Left ventricle myocardium inferior (tissue), 1 donor: ENCODE data around the gene SLC39A11. TPM values are rescaled to one million over a fixed set of nuclear protein-coding genes. Genes with fewer than 3 reads are reported as not detected.

Experiments used
- DNase-seq: peaks from one replicate; pipeline ENCODE4 v3.0.0-alpha.2; 2020
- H3K27ac ChIP-seq: fragments of 200-600 bp; replicated peaks from 2 replicates; pipeline ENCODE4 v1.8.0; 2021
- H3K27me3 ChIP-seq: fragments of 200-600 bp; 2 replicates; pipeline ENCODE4 v1.8.0; 2021; ENCODE audit warnings: low read depth
- H3K36me3 ChIP-seq: fragments of 200-600 bp; 2 replicates; pipeline ENCODE4 v1.8.0; 2021
- H3K4me1 ChIP-seq: fragments of 200-600 bp; 2 replicates; pipeline ENCODE4 v1.8.0; 2021
- H3K4me3 ChIP-seq: fragments of 200-600 bp; 2 replicates; pipeline ENCODE4 v1.8.0; 2021; ENCODE audit warnings: mild to moderate bottlenecking, moderate library complexity
- H3K9me3 ChIP-seq: fragments of 200-600 bp; replicated peaks from 2 replicates; pipeline ENCODE4 v1.8.0; 2021
- intact Hi-C: fragments of 100-400 bp; cut with micrococcal nuclease; formaldehyde crosslinking; loops from one replicate; pipeline ENCODE4 v1.11.0; 2022
- total RNA-seq: library from RNA; stranded (reverse); fragmentation: NEBNext Ultra II Directional; extraction: Animal tissue kit (Norgen Biotek cat#: 25700); gene quantifications from one replicate; pipeline ENCODE4 v1.2.1, GENCODE V29; 2021
- TF ChIP-seq, protein P1 (sequence below): fragments of 200-600 bp; IDR thresholded peaks from 2 replicates; pipeline ENCODE4 v1.8.0; 2021; ENCODE audit warnings: antibody characterized with exemption, mild to moderate bottlenecking, borderline replicate concordance
- donor health status: DM: no; HTN: yes; CAD: no; lungs with severe emphysema.

Gene SLC39A11
- total RNA-seq, 1 donor from 2014 or later = 6.4 TPM

- Histone ChIP-seq H3K9me3 (peaks cover 42% of the 10 kb centered on the region), H3K36me3 (no peaks in the 10 kb centered on the region), H3K27me3 (no peaks in the 10 kb centered on the region), H3K27ac (no peak overlapping the region), H3K4me1 (no peaks in the 10 kb centered on the region), H3K4me3 (no peak overlapping the region)
- intact Hi-C loops = no loop called here
- no peak for DNase-seq
- TF ChIP-seq, protein P1, sequence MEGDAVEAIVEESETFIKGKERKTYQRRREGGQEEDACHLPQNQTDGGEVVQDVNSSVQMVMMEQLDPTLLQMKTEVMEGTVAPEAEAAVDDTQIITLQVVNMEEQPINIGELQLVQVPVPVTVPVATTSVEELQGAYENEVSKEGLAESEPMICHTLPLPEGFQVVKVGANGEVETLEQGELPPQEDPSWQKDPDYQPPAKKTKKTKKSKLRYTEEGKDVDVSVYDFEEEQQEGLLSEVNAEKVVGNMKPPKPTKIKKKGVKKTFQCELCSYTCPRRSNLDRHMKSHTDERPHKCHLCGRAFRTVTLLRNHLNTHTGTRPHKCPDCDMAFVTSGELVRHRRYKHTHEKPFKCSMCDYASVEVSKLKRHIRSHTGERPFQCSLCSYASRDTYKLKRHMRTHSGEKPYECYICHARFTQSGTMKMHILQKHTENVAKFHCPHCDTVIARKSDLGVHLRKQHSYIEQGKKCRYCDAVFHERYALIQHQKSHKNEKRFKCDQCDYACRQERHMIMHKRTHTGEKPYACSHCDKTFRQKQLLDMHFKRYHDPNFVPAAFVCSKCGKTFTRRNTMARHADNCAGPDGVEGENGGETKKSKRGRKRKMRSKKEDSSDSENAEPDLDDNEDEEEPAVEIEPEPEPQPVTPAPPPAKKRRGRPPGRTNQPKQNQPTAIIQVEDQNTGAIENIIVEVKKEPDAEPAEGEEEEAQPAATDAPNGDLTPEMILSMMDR = no peak
Observed at GRCh38 chr17:73020110-73020509, 72.4 kb downstream of the SLC39A11 start.

GRCh38 chr17:73018599-73018998, 73.9 kb downstream of the SLC39A11 start:
- Histone ChIP-seq H3K9me3 (peaks cover 36% of the 10 kb centered on the region), H3K4me3 (no peak overlapping the region), H3K27ac (no peak overlapping the region), H3K4me1 (no peaks in the 10 kb centered on the region), H3K36me3 (no peaks in the 10 kb centered on the region), H3K27me3 (no peaks in the 10 kb centered on the region)
- DNase-seq = no peak
- intact Hi-C loops = no loop called here
- TF ChIP-seq, protein P1 = no peak

GRCh38 chr17:73017658-73018057, 74.8 kb downstream of the SLC39A11 start:
- intact Hi-C loops = no loop called here
- TF ChIP-seq, protein P1 = no peak
- H3K4me3 ChIP-seq = no peak overlapping the region
- H3K4me1 ChIP-seq = no peaks in the 10 kb centered on the region
- no peaks in the 10 kb centered on the region for H3K27me3 ChIP-seq
- H3K9me3 ChIP-seq = peaks cover 34% of the 10 kb centered on the region
- no peak overlapping the region for H3K27ac ChIP-seq
- no peak for DNase-seq
- no peaks in the 10 kb centered on the region for H3K36me3 ChIP-seq

DNA sequence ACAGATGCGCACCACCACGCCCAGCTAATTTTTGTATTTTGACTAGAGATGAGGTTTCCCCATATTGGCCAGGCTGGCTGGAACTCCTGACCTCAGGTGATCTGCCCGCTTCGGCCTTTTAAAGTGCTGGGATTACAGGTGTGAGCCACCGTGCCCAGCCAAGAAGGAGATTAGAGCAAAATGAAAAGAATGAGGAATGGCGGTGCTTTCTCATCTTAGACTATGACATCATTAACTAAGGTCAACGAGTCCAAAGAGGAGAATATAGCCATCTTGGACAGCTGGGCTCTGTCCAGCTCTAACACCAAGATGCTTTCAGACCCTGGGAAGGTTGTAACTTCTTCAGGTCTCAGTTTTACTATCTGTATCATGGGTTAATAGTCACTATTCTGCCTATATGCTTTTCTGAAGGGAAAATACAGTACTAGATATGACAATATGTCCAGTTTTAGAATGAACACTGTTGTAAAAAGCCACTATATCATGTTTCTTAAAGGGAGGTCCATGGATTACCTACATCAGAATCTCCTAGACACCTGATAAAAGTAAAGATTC, 76.7 kb downstream of the SLC39A11 start:
- H3K27me3 ChIP-seq = no peaks in the 10 kb centered on the region
- H3K36me3 ChIP-seq = no peaks in the 10 kb centered on the region
- no peak overlapping the region for H3K27ac ChIP-seq
- intact Hi-C loops = no loop called here
- no peak for DNase-seq
- no peak overlapping the region for H3K4me3 ChIP-seq
- peaks cover 34% of the 10 kb centered on the region for H3K9me3 ChIP-seq
- TF ChIP-seq, protein P1 = no peak
- H3K4me1 ChIP-seq = no peaks in the 10 kb centered on the region

- no peak for DNase-seq
- H3K27ac ChIP-seq = no peak overlapping the region
- intact Hi-C loops = no loop called here
- H3K4me3 ChIP-seq = no peak overlapping the region
- H3K4me1 ChIP-seq = no peaks in the 10 kb centered on the region
- H3K27me3 ChIP-seq = no peaks in the 10 kb centered on the region
- no peaks in the 10 kb centered on the region for H3K36me3 ChIP-seq
- peaks cover 17% of the 10 kb centered on the region for H3K9me3 ChIP-seq
- TF ChIP-seq, protein P1 = no peak
Observed at GRCh38 chr17:73013816-73014663, 78.4 kb downstream of the SLC39A11 start.
